K562 (cell line): ENCODE data around the gene GRK3. TPM values are rescaled to one million over a fixed set of nuclear protein-coding genes. Genes with fewer than 3 reads are reported as not detected.

ENCODE experiments used
- ATAC-seq: fragments of 200-7000 bp; cut with Tn5 transposase; 3 replicates; pipeline ENCODE4 v1.9.1; 2020; ENCODE audit warnings: moderate library complexity
- BruUV-seq: library from RNA; stranded (reverse); fragments of 400-500 nt; replicated peaks from 2 replicates; lab custom pipeline; 2021; lab: Mats Ljungman, UMichigan
- CTCF ChIA-PET: fragments of 300-600 bp; formaldehyde crosslinking; extraction: SDS; loops from one replicate; lab custom pipeline; 2021; ENCODE audit warnings: low intra/inter-chr PET ratio; lab: Yijun Ruan, JAX
- POLR2A ChIA-PET: fragments of 300-600, 350-650 bp; sonication (Branson Sonifier 250); formaldehyde crosslinking; extraction: SDS; loops from one replicate; lab custom pipeline; 2021; ENCODE audit warnings: antibody characterized with exemption, inconsistent platforms; lab: Yijun Ruan, JAX
- DNase-seq, 4 experiments: peaks; one replicate each; pipeline versions ENCODE4 v3.0.0 to v3.0.0-alpha.2; 2011 to 2018; ENCODE audit warnings: low spot score in 3 of 4, mixed read lengths in 3 of 4; ENCODE audit errors: extremely low read depth in 1 of 4
- FAIRE-seq: peaks from 2 replicates; lab custom pipeline; 2011; peaks lifted over from hg19 to GRCh38; lab: Jason Lieb, UNC
- H2AFZ ChIP-seq: 2 replicates; pipeline ENCODE4 v1.6.0; 2011; ENCODE audit warnings: low read depth, low read length, control low read depth, inconsistent platforms
- H3K27ac ChIP-seq: fragments of 200-600 bp; 3 replicates; pipeline ENCODE4 v1.8.0; 2011; ENCODE audit warnings: low read depth, mild to moderate bottlenecking, control low read depth, inconsistent platforms, low read length, moderate library complexity, mixed read lengths; ENCODE audit errors: extremely low read depth
- H3K27me3 ChIP-seq, 2 experiments: fragments of 300-600 bp in 1 of 2; 2 replicates in 1 of 2; 3 replicates in 1 of 2; pipeline versions ENCODE4 v1.6.0 to v1.8.0; 2011; ENCODE audit warnings: inconsistent platforms in 2 of 2, low read length in 2 of 2, mild to moderate bottlenecking in 1 of 2, mixed read lengths in 1 of 2, moderate library complexity in 1 of 2; ENCODE audit not compliant: control insufficient read depth in 2 of 2, insufficient read depth in 2 of 2
- H3K36me3 ChIP-seq: fragments of 300-600 bp; 3 replicates; pipeline ENCODE4 v1.8.0; 2011; ENCODE audit warnings: mild to moderate bottlenecking, low read length, inconsistent platforms; ENCODE audit not compliant: control insufficient read depth, insufficient read depth
- H3K4me1 ChIP-seq, 2 experiments: fragments of 200-600 bp in 1 of 2; replicated peaks in 1 of 2; 2 replicates in 1 of 2; 3 replicates in 1 of 2; pipeline versions ENCODE4 v1.5.1 to v1.8.0; 2011; ENCODE audit warnings: inconsistent platforms in 2 of 2, low read length in 2 of 2, mild to moderate bottlenecking in 1 of 2, mixed read lengths in 1 of 2, moderate library complexity in 1 of 2; ENCODE audit not compliant: control insufficient read depth in 2 of 2, insufficient read depth in 2 of 2
- H3K4me2 ChIP-seq: 2 replicates; pipeline ENCODE4 v1.6.1; 2011; ENCODE audit warnings: low read length, control low read depth, inconsistent platforms, mixed read lengths; ENCODE audit not compliant: insufficient read depth
- H3K4me3 ChIP-seq: fragments of 200-600 bp; sonication (generic), shearing (Covaris generic); 2 replicates; pipeline ENCODE4 v1.5.1; 2016; ENCODE audit warnings: control low read depth, inconsistent platforms
- H3K79me2 ChIP-seq: fragments of 200-600 bp; 3 replicates; pipeline ENCODE4 v1.8.0; 2011; ENCODE audit warnings: low read length, inconsistent platforms; ENCODE audit not compliant: control insufficient read depth, insufficient read depth
- H3K9ac ChIP-seq, 2 experiments: 2 replicates each; pipeline versions ENCODE4 v1.6.0 to v1.6.1; 2011; ENCODE audit warnings: low read depth in 2 of 2, low read length in 2 of 2, control low read depth in 1 of 2, inconsistent platforms in 1 of 2, mild to moderate bottlenecking in 1 of 2, mixed read lengths in 1 of 2; ENCODE audit not compliant: insufficient read depth in 1 of 2
- H3K9me1 ChIP-seq: one replicate; pipeline ENCODE4 v1.6.0; 2011; ENCODE audit warnings: inconsistent platforms, mild to moderate bottlenecking, low read length, moderate library complexity; ENCODE audit not compliant: control insufficient read depth, insufficient read depth
- H3K9me3 ChIP-seq: replicated peaks from 2 replicates; pipeline ENCODE4 v1.5.1; 2011; ENCODE audit warnings: low read depth, low read length, inconsistent platforms; ENCODE audit not compliant: control insufficient read depth, insufficient read depth
- H4K20me1 ChIP-seq: replicated peaks from 2 replicates; pipeline ENCODE4 v1.6.1; 2011; ENCODE audit warnings: low read length, inconsistent platforms, mixed read lengths; ENCODE audit not compliant: control insufficient read depth, insufficient read depth
- HNRNPK ChIP-seq: fragments of 200-400 bp; formaldehyde crosslinking; IDR thresholded peaks from one replicate; pipeline ENCODE4 v1.6.1; 2018; ENCODE audit warnings: mild to moderate bottlenecking, low read depth, low read length; ENCODE audit not compliant: poor library complexity, severe bottlenecking
- LEF1 ChIP-seq: fragments of 450-650 bp; IDR thresholded peaks from 2 replicates; pipeline ENCODE4 v1.6.1; 2016; ENCODE audit warnings: mild to moderate bottlenecking
- MEF2D ChIP-seq: conservative IDR thresholded peaks from 2 replicates; pipeline ENCODE4 v1.6.1; 2016; ENCODE audit warnings: low read depth, missing genetic modification characterization, missing compliant biosample characterization
- RBM15 ChIP-seq: fragments of 200-400 bp; formaldehyde crosslinking; IDR thresholded peaks from 2 replicates; pipeline ENCODE4 v1.6.1; 2018; ENCODE audit warnings: mild to moderate bottlenecking, low read length, moderate library complexity; ENCODE audit not compliant: insufficient read depth
- RFX7 ChIP-seq: fragments of 250-450 bp; sonication (Bioruptor Pico); IDR thresholded peaks from 2 replicates; pipeline ENCODE4 v1.5.1; 2021; ENCODE audit warnings: mild to moderate bottlenecking
- ZBED1 ChIP-seq: IDR thresholded peaks from 2 replicates; pipeline ENCODE4 v1.6.1; 2014
- ZNF224 ChIP-seq: sonication (generic); formaldehyde crosslinking; IDR thresholded peaks from 2 replicates; pipeline ENCODE4 v1.8.0; 2022; ENCODE audit warnings: mild to moderate bottlenecking, missing genetic modification reagents
- WGBS: fragments of 100-300 bp; shearing (Covaris generic); methylation state at CpG from one replicate; pipeline ENCODE4 v1.1.6; 2016; ENCODE audit warnings: low coverage, mixed read lengths; ENCODE audit not compliant: insufficient coverage; ENCODE audit errors: missing lambda C conversion rate; 5-methylcytosine and 5-hydroxymethylcytosine counted together
- in situ Hi-C: fragments of 300-500 bp; cut with MboI; formaldehyde crosslinking; loops from 4 replicates; pipeline ENCODE4 v1.15.0; 2018; ENCODE audit warnings: inconsistent platforms, mixed read lengths
- intact Hi-C: fragments of 100-400 bp; cut with micrococcal nuclease; formaldehyde crosslinking; loops from 2 replicates; pipeline ENCODE4 v1.14.2; 2022
- polyA plus RNA-seq, 8 experiments: library from polyadenylated mRNA; depleted of rRNA in 4 of 8; stranded (reverse) in 5 of 8; unstranded in 3 of 8; fragments of >200 nt; fragmentation: Nextera tagmentation in 2 of 8; fragmentation: Illumina TruSeq in 1 of 8; extraction: Ambion mirVana in 2 of 8; extraction: Trizol in 1 of 8; gene quantifications; 2 replicates each; pipeline versions ENCODE4 v1.2.1 to v1.2.3, GENCODE V29; 2011 to 2014; ENCODE audit warnings: inconsistent platforms in 1 of 8, missing spikeins in 1 of 8
- total RNA-seq, 7 experiments: library from RNA; depleted of rRNA in 6 of 7; stranded (reverse); fragments of >200 nt in 6 of 7; fragmentation: Illumina TruSeq in 2 of 7; extraction: Trizol in 2 of 7; gene quantifications; 2 replicates each; pipeline versions ENCODE4 v1.2.1 to v1.2.3, GENCODE V29; 2011 to 2021; ENCODE audit warnings: low replicate concordance in 1 of 7
- TF ChIP-seq, protein P1 (sequence below): sonication (generic); formaldehyde crosslinking; IDR thresholded peaks from 2 replicates; pipeline ENCODE4 v1.8.1; 2022; ENCODE audit warnings: missing genetic modification reagents

Gene GRK3
- total and polyA plus RNA-seq, 9 of the 15 experiments (the other 6 are each of a cell fraction or from before 2014, with no cell fraction given): 1.4 to 7.6 (median 3.6) TPM

DNA sequence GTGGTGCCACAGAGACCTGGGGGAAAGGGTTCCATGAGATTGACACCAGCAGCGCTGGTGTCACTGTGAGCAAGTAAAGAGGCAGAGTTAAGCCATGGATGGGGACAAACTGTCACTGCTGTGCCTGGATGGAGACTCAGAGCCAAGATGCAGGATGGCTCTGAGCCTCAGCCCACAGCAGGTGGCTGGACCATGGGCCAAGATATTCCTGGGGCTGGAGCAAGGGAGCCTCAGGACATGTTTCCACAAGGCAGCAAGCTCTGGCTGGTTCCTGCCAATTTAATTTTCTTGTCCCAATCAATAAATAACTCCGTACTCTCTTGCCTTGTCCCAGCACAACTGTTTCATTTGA is 200.5 kb downstream of the GRK3 start:
- no peak for FAIRE-seq
- H3K4me1 ChIP-seq: peaks cover 17 to 22% of the 10 kb centered on the region in 2 experiments; a peak in 4 of 5 replicates
- no peaks in the 10 kb centered on the region for H3K27me3 ChIP-seq
- H3K27ac ChIP-seq: no peak overlapping the region
- H3K9ac ChIP-seq: no peak overlapping the region
- ChIA-PET CTCF (no interaction called here), POLR2A (no interaction called here)
- 100% methylated on average over 2 of the region's 2 CpGs for WGBS
- no peak for DNase-seq
- H3K36me3 ChIP-seq: peaks cover 56% of the 10 kb centered on the region; the same call in 2 of the 3 replicates
- no TSS peak for BruUV-seq
- H3K9me3 ChIP-seq: peaks cover 4% of the 10 kb centered on the region; the same call in 1 of the 2 replicates
- H3K9me1 ChIP-seq: no peaks in the 10 kb centered on the region
- TF ChIP-seq ZBED1: no peak
- no peak for TF ChIP-seq LEF1
- TF ChIP-seq ZNF224 (CRISPR knock-in tag): no peak
- no peak for TF ChIP-seq HNRNPK
- TF ChIP-seq, protein P1, sequence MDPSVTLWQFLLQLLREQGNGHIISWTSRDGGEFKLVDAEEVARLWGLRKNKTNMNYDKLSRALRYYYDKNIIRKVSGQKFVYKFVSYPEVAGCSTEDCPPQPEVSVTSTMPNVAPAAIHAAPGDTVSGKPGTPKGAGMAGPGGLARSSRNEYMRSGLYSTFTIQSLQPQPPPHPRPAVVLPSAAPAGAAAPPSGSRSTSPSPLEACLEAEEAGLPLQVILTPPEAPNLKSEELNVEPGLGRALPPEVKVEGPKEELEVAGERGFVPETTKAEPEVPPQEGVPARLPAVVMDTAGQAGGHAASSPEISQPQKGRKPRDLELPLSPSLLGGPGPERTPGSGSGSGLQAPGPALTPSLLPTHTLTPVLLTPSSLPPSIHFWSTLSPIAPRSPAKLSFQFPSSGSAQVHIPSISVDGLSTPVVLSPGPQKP (CRISPR knock-in tag): no peak
- TF ChIP-seq RBM15: no peak
- no peak for TF ChIP-seq RFX7
- TF ChIP-seq MEF2D (tag): no peak
- no peaks in the 10 kb centered on the region for H3K79me2 ChIP-seq
- intact Hi-C loops: no loop called here
- H4K20me1 ChIP-seq: peaks cover 11% of the 10 kb centered on the region; the same call in 1 of the 2 replicates
- no peak overlapping the region for H3K4me3 ChIP-seq
- in situ Hi-C loops: no loop called here
- no peak overlapping the region for H2AFZ ChIP-seq
- ATAC-seq: no peak
- H3K4me2 ChIP-seq: no peak overlapping the region
